ENCODE results near the gene HAAO.

Gene HAAO

DNA sequence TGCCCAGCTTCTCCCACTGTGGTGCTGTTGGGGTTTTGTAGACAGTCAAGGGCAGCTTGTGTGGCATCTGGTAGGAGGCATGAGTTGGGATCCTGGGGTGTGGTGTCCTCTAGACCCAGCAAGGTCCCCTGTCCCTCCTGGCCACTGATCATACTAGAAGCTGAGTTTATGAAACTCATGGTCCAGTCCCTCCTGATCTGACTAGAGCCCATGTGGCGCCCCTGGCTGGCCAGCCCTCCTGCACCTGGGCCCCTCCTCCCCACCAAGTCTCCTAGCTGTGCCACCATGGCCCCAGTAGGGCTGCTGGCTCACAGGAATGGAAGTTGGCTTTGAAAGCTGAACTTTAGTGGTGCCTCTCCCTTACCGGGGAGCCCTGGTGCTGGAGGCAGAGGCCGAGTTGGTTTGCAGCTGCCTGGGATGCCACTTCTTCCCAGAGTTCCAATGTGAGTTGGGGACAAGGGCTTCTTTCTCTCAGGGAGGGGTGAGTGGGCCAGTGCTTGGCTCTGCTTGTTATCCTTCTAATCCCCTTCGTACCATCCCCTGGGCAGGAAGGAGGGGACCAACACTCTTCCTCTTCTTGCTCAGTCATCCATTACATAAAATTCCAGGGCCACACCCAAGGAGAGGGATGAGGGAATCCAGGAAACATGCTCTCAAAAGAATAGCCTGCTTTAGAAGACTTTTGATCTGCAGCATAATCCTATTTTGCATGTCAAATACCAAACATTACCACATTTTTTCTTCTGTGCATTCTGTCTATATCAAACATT lies 37.5 kb upstream of the HAAO start:
- H3K4me1 ChIP-seq (ENCODE audit: insufficient read depth, low read length): no peaks in the 10 kb centered on the region
- no peaks in the 10 kb centered on the region for H3K9me3 ChIP-seq (ENCODE audit: insufficient read depth, low read depth, low read length)
- no peak overlapping the region for H3K27ac ChIP-seq (ENCODE audit: low read length)
- no peaks in the 10 kb centered on the region for H3K36me3 ChIP-seq (ENCODE audit: insufficient read depth, low read depth, low read length)
- no peak overlapping the region for H3K9ac ChIP-seq (ENCODE audit: low read depth, low read length)
- no peak overlapping the region for H3K4me3 ChIP-seq (ENCODE audit: low read length)
- peaks cover 18% of the 10 kb centered on the region for H3K27me3 ChIP-seq (ENCODE audit: insufficient read depth, low read length)

DNA sequence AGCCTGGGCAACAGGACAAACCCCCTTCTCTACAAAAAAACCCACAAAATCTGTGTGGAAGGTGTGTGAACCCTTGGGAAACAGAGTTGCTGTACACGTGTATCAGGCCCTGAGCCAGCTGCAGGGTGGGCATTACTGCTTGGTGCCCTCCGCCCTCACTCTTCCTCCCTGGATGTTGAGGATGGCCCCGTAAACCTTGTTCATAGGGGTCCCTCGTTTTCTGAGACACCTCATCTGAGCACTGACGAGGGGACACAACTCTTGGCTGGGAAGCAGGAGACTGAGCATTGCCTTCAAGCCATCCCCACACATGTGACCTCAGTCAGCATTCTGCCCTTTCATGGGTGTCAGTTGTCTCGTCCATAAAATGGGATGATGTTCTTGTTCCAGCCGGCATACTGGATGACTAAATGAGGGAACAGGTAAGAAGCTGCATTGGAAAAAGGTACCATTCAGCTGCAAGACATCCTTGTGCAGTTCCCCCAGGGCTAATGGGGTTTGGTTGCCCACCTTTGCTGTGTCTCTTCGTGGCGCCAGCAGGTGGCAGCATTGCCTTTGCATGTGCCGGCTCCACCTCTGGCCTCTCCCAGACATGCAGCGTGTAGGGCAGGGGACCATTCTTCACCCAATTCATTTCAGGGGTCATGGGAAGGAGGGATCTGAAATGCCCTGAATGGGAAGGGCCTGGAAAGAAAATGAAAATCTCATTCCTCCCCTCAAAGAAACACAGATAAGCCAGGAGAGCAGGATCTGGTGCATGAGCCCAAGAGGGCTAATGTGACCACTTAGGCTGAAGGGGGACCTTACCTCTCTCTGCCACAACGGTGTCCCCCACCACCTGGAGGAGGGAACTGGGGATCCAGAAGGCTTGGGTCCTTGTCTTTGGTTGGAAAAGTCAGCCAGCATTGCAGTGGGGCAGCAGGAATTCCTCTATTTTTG lies 36.4 kb upstream of the HAAO start:
- Histone ChIP-seq H3K4me1 (ENCODE audit: insufficient read depth, low read length) (no peaks in the 10 kb centered on the region), H3K27me3 (ENCODE audit: insufficient read depth, low read length) (peaks cover 18% of the 10 kb centered on the region), H3K36me3 (ENCODE audit: insufficient read depth, low read depth, low read length) (no peaks in the 10 kb centered on the region), H3K9me3 (ENCODE audit: insufficient read depth, low read depth, low read length) (no peaks in the 10 kb centered on the region), H3K9ac (ENCODE audit: low read depth, low read length) (no peak overlapping the region), H3K4me3 (ENCODE audit: low read length) (no peak overlapping the region), H3K27ac (ENCODE audit: low read length) (no peak overlapping the region)

DNA sequence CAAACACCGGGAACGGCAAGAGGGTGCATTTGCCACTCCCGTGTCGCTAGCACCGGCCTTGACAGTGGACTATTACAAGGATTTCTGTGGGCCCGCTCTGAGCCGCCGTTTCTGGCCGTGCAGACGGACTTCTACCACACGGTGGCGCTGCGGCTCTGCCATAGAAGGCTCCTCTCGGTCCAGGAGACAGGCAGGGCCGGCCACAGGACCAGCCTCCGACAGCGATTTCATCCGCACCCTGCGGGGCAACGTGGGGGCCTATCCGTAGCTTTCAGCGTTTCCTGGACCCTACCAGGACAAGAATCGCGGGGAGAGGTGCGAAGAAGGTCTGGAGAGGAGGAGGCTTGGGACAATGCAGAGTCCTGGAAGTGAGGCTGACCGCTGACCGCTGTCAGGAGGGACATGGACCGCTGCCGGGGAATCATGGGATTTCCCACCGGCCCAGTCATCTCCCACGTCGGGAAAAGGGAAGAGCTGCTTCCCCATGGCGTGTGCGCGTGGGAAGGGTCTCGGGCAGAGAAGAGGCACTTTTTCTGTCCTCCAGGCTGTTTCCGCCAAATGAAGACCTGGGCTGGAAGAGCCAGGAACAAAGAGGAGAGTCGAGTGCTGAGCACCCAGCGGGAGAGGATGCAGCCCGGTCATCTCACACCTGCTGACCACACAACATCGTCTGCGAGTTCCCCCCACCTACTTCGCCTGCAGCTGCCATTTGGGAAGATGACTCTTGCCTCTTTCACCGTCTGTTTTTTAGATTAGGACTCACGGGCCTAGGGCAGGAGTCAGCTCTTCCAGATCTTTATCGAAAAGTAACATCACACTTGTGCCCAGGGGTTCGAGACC lies 35.5 kb upstream of the HAAO start:
- Histone ChIP-seq H3K27me3 (ENCODE audit: insufficient read depth, low read length) (peaks cover 18% of the 10 kb centered on the region), H3K9ac (ENCODE audit: low read depth, low read length) (no peak overlapping the region), H3K36me3 (ENCODE audit: insufficient read depth, low read depth, low read length) (no peaks in the 10 kb centered on the region), H3K4me3 (ENCODE audit: low read length) (peak overlapping the region; percentile 50; the same call in 1 of the 2 replicates), H3K4me1 (ENCODE audit: insufficient read depth, low read length) (no peaks in the 10 kb centered on the region), H3K27ac (ENCODE audit: low read length) (no peak overlapping the region), H3K9me3 (ENCODE audit: insufficient read depth, low read depth, low read length) (no peaks in the 10 kb centered on the region)

DNA sequence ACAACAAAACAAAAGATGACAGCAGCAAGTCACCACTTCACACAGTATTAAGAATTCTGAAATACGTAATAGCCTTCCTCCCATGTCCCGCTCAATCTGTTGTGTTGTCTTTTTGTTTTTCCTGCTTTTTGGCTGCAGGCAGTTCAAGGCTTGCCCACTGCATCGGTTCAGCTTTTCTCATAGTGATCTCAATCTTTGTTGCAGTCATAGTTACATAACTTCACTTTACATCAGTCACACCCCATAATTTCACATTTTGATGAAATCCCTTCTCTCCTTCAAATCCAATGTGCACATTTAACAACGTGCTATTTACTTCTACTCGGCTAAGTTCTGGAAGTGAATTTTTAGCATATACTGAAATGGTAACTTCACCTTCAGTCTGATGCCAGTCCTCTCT lies 33.8 kb upstream of the HAAO start:
- H3K27ac ChIP-seq (ENCODE audit: low read length): no peak overlapping the region
- H3K9ac ChIP-seq (ENCODE audit: low read depth, low read length): no peak overlapping the region
- no peaks in the 10 kb centered on the region for H3K36me3 ChIP-seq (ENCODE audit: insufficient read depth, low read depth, low read length)
- no peaks in the 10 kb centered on the region for H3K9me3 ChIP-seq (ENCODE audit: insufficient read depth, low read depth, low read length)
- H3K4me1 ChIP-seq (ENCODE audit: insufficient read depth, low read length): no peaks in the 10 kb centered on the region
- H3K27me3 ChIP-seq (ENCODE audit: insufficient read depth, low read length): peaks cover 18% of the 10 kb centered on the region
- no peak overlapping the region for H3K4me3 ChIP-seq (ENCODE audit: low read length)

GRCh38 chr2:42824454-42824807 lies 32.0 kb upstream of the HAAO start:
- no peaks in the 10 kb centered on the region for H3K4me1 ChIP-seq (ENCODE audit: insufficient read depth, low read length)
- H3K36me3 ChIP-seq (ENCODE audit: insufficient read depth, low read depth, low read length): no peaks in the 10 kb centered on the region
- H3K9ac ChIP-seq (ENCODE audit: low read depth, low read length): no peak overlapping the region
- H3K9me3 ChIP-seq (ENCODE audit: insufficient read depth, low read depth, low read length): no peaks in the 10 kb centered on the region
- H3K27ac ChIP-seq (ENCODE audit: low read length): no peak overlapping the region
- H3K4me3 ChIP-seq (ENCODE audit: low read length): no peak overlapping the region
- peaks cover 18% of the 10 kb centered on the region for H3K27me3 ChIP-seq (ENCODE audit: insufficient read depth, low read length)

- Histone ChIP-seq H3K4me3 (ENCODE audit: low read length) (no peak overlapping the region), H3K36me3 (ENCODE audit: insufficient read depth, low read depth, low read length) (no peaks in the 10 kb centered on the region), H3K9ac (ENCODE audit: low read depth, low read length) (no peak overlapping the region), H3K4me1 (ENCODE audit: insufficient read depth, low read length) (no peaks in the 10 kb centered on the region), H3K9me3 (ENCODE audit: insufficient read depth, low read depth, low read length) (no peaks in the 10 kb centered on the region), H3K27me3 (ENCODE audit: insufficient read depth, low read length) (peaks cover 18% of the 10 kb centered on the region), H3K27ac (ENCODE audit: low read length) (no peak overlapping the region)
Measured at GRCh38 chr2:42823744-42824453, 31.5 kb upstream of the HAAO start.

DNA sequence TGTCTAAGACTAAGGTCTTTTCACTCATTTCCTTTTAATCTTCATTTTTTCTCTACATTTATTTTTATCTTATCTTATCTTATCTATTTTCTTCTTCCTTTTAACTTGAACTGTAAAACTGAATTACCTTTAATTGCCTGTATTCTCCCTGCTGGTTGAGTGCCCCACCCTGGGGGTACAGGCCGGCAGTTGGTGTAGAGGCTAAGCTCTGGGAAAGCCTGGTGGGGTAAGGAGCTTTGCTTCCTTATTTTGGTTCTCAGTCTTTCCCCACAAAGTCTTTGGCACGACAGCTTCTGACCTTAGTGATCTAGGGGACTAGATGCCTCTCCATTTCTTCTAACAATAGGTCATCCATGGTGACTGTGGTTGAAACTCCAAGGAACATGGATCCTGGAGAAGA lies 26.8 kb upstream of the HAAO start:
- Histone ChIP-seq H3K4me3 (ENCODE audit: low read length) (no peak overlapping the region), H3K9me3 (ENCODE audit: insufficient read depth, low read depth, low read length) (no peaks in the 10 kb centered on the region), H3K9ac (ENCODE audit: low read depth, low read length) (no peak overlapping the region), H3K36me3 (ENCODE audit: insufficient read depth, low read depth, low read length) (no peaks in the 10 kb centered on the region), H3K4me1 (ENCODE audit: insufficient read depth, low read length) (no peaks in the 10 kb centered on the region), H3K27me3 (ENCODE audit: insufficient read depth, low read length) (no peaks in the 10 kb centered on the region), H3K27ac (ENCODE audit: low read length) (no peak overlapping the region)

DNA sequence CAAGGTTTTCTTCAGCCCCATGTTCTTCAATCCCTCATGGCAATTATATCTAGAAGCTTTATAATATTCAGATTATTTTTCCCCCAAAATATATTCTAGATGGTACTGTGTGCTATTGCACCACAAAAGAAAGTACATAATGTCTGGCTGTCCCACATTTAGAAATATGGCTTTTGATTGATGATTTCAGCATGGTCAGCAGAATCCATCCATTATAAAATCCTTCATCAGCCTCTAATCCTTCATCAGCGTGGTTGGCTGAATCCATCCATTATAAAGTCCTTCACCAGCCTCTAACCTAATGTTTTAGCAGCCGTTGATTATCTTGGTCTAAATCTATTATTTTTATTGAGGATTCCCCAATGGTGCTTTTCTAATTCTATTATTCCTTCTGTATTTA lies 23.3 kb upstream of the HAAO start:
- no peaks in the 10 kb centered on the region for H3K27me3 ChIP-seq (ENCODE audit: insufficient read depth, low read length)
- no peak overlapping the region for H3K27ac ChIP-seq (ENCODE audit: low read length)
- H3K36me3 ChIP-seq (ENCODE audit: insufficient read depth, low read depth, low read length): no peaks in the 10 kb centered on the region
- no peak overlapping the region for H3K4me3 ChIP-seq (ENCODE audit: low read length)
- H3K9me3 ChIP-seq (ENCODE audit: insufficient read depth, low read depth, low read length): no peaks in the 10 kb centered on the region
- no peaks in the 10 kb centered on the region for H3K4me1 ChIP-seq (ENCODE audit: insufficient read depth, low read length)
- no peak overlapping the region for H3K9ac ChIP-seq (ENCODE audit: low read depth, low read length)

DNA sequence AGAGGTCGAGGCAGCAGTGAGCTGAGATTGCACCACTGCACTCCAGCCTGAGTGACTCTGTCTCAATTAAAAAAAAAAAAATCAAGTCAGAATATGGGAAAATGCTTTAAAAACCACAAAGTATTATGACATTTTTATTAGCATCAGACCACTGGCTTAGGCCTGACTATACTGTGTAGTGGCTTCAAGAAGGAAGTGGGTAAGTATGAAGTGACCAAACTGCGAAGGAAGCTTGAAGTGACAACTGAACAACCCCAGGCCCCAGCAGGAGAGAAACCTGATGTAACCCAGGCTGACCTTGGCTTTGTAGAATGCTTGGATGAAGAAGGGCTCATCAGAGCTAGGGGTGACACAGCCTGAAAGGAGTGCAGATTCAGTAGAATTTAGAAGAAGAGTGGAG lies 21.4 kb upstream of the HAAO start:
- Histone ChIP-seq H3K9me3 (ENCODE audit: insufficient read depth, low read depth, low read length) (no peaks in the 10 kb centered on the region), H3K4me3 (ENCODE audit: low read length) (no peak overlapping the region), H3K27me3 (ENCODE audit: insufficient read depth, low read length) (peaks cover 5% of the 10 kb centered on the region; the same call in 1 of the 2 replicates), H3K4me1 (ENCODE audit: insufficient read depth, low read length) (peaks cover 5% of the 10 kb centered on the region; the same call in 1 of the 2 replicates), H3K9ac (ENCODE audit: low read depth, low read length) (no peak overlapping the region), H3K36me3 (ENCODE audit: insufficient read depth, low read depth, low read length) (no peaks in the 10 kb centered on the region), H3K27ac (ENCODE audit: low read length) (no peak overlapping the region)

GRCh38 chr2:42812899-42813479 lies 20.6 kb upstream of the HAAO start:
- Histone ChIP-seq H3K36me3 (ENCODE audit: insufficient read depth, low read depth, low read length) (no peaks in the 10 kb centered on the region), H3K27ac (ENCODE audit: low read length) (no peak overlapping the region), H3K9me3 (ENCODE audit: insufficient read depth, low read depth, low read length) (no peaks in the 10 kb centered on the region), H3K9ac (ENCODE audit: low read depth, low read length) (no peak overlapping the region), H3K27me3 (ENCODE audit: insufficient read depth, low read length) (peaks cover 11% of the 10 kb centered on the region; the same call in 1 of the 2 replicates), H3K4me3 (ENCODE audit: low read length) (no peak overlapping the region), H3K4me1 (ENCODE audit: insufficient read depth, low read length) (peaks cover 5% of the 10 kb centered on the region; the same call in 1 of the 2 replicates)
